CD4-positive, alpha-beta T cell treated with Interleukin-1 beta for 1 hour (primary cell): ENCODE data around the gene BLVRB.
"Not testable (repeated sequence)": the region's sequence is repeated elsewhere in the genome, so short reads cannot be mapped to it uniquely, and the experiment has no call there.

ENCODE experiments used
- DNase-seq, 2 donors: peaks; one replicate each; pipeline ENCODE4 v3.0.0-alpha.2; 2020 to 2022

Gene BLVRB

GRCh38 chr19:40465557-40466218, at the start of gene BLVRB:
Gene BLVRB, minus strand, starts transcription at chr19:40465745. Its CDS starts 57 bp downstream, at chr19:40465688.
- DNase-seq = peak; percentile 100

GRCh38 chr19:40513741-40514315, 48.3 kb upstream of the BLVRB start:
- DNase-seq = no peak

- no peak for DNase-seq
Observed at GRCh38 chr19:40513345-40513678, 47.8 kb upstream of the BLVRB start.

GRCh38 chr19:40512473-40513344, 47.2 kb upstream of the BLVRB start:
- no peak for DNase-seq

GRCh38 chr19:40512110-40512472, 46.5 kb upstream of the BLVRB start:
- DNase-seq = no peak

- DNase-seq = no peak
Observed at GRCh38 chr19:40511487-40511886, 45.9 kb upstream of the BLVRB start.

GRCh38 chr19:40510526-40511115, 45.1 kb upstream of the BLVRB start:
- DNase-seq = no peak

- no peak for DNase-seq
Observed at GRCh38 chr19:40508739-40509260, 43.3 kb upstream of the BLVRB start.

GRCh38 chr19:40507892-40508291, 42.3 kb upstream of the BLVRB start:
- DNase-seq = no peak

GRCh38 chr19:40506099-40506498, 40.6 kb upstream of the BLVRB start:
- no peak for DNase-seq

- DNase-seq = no peak
Observed at GRCh38 chr19:40503320-40503695, 37.8 kb upstream of the BLVRB start.

- DNase-seq = no peak
Observed at GRCh38 chr19:40502647-40503319, 37.2 kb upstream of the BLVRB start.

GRCh38 chr19:40502081-40502480, 36.5 kb upstream of the BLVRB start:
- DNase-seq = no peak

- DNase-seq = no peak
Observed at GRCh38 chr19:40501599-40501998, 36.1 kb upstream of the BLVRB start.

- not testable (repeated sequence) for DNase-seq
Observed at GRCh38 chr19:40500678-40501530, 35.4 kb upstream of the BLVRB start.

- DNase-seq = no peak
Observed at GRCh38 chr19:40499320-40499719, 33.8 kb upstream of the BLVRB start.

GRCh38 chr19:40497214-40497613, 31.7 kb upstream of the BLVRB start:
- DNase-seq = no peak

- DNase-seq = no peak
Observed at GRCh38 chr19:40494191-40494838, 28.8 kb upstream of the BLVRB start.

- DNase-seq = no peak
Observed at GRCh38 chr19:40493778-40494177, 28.2 kb upstream of the BLVRB start.

GRCh38 chr19:40492274-40492673, 26.7 kb upstream of the BLVRB start:
- DNase-seq = no peak

- DNase-seq = no peak
Observed at GRCh38 chr19:40489882-40490230, 24.3 kb upstream of the BLVRB start.

GRCh38 chr19:40486017-40486416, 20.5 kb upstream of the BLVRB start:
- no peak for DNase-seq
